Spleen (tissue), 11 donors: ENCODE data around the gene TTLL11. TPM values are rescaled to one million over a fixed set of nuclear protein-coding genes. Genes with fewer than 3 reads are reported as not detected.

Source experiments
- DNase-seq: peaks from one replicate; pipeline ENCODE4 v3.0.0-alpha.2; 2020
- H3K27ac ChIP-seq, 8 donors: fragments of 200-600 bp; sonication (generic) in 7 of 8; 1 replicate in 4 of 8; 2 replicates in 4 of 8; pipeline versions ENCODE4 v1.5.0 to v1.8.0; 2016 to 2021; ENCODE audit warnings: inconsistent platforms in 4 of 8, mild to moderate bottlenecking in 4 of 8, moderate library complexity in 1 of 8
- H3K27me3 ChIP-seq, 7 donors: fragments of 200-600 bp; sonication (generic) in 6 of 7; replicated peaks in 1 of 7; 1 replicate in 4 of 7; 2 replicates in 3 of 7; pipeline versions ENCODE4 v1.5.0 to v1.8.0; 2016 to 2021; ENCODE audit warnings: inconsistent platforms in 3 of 7, mild to moderate bottlenecking in 1 of 7
- H3K36me3 ChIP-seq, 6 donors: fragments of 200-600 bp; sonication (generic) in 5 of 6; 1 replicate in 4 of 6; 2 replicates in 2 of 6; pipeline versions ENCODE4 v1.5.0 to v1.8.0; 2016 to 2021; ENCODE audit warnings: inconsistent platforms in 2 of 6
- H3K4me1 ChIP-seq, 6 donors: fragments of 200-600 bp; sonication (generic) in 5 of 6; 1 replicate in 3 of 6; 2 replicates in 3 of 6; pipeline versions ENCODE4 v1.5.0 to v1.8.0; 2016 to 2021; ENCODE audit warnings: inconsistent platforms in 3 of 6
- H3K4me3 ChIP-seq, 8 donors: fragments of 200-600 bp; sonication (generic) in 7 of 8; 1 replicate in 4 of 8; 2 replicates in 4 of 8; pipeline versions ENCODE4 v1.5.0 to v1.8.0; 2016 to 2021; ENCODE audit warnings: inconsistent platforms in 4 of 8, mild to moderate bottlenecking in 4 of 8, moderate library complexity in 2 of 8
- H3K9me3 ChIP-seq, 8 donors: fragments of 200-600 bp; sonication (generic) in 7 of 8; 1 replicate in 4 of 8; 2 replicates in 4 of 8; pipeline versions ENCODE4 v1.5.0 to v1.8.0; 2016 to 2021; ENCODE audit warnings: inconsistent platforms in 4 of 8
- CTCF ChIP-seq, 11 experiments: fragments of 200-600 bp in 7 of 11; fragments of 450-650 bp in 4 of 11; sonication (generic) in 4 of 11; IDR thresholded peaks in 8 of 11; conservative IDR thresholded peaks in 3 of 11; 1 replicate in 7 of 11; 2 replicates in 4 of 11; pipeline versions ENCODE4 v1.4.0 to v1.8.0; 2016 to 2021; ENCODE audit warnings: antibody characterized with exemption in 11 of 11, inconsistent platforms in 4 of 11, mild to moderate bottlenecking in 1 of 11
- POLR2A ChIP-seq, 3 donors: fragments of 450-650 bp; IDR thresholded peaks; one replicate each; pipeline ENCODE4 v1.5.1; 2017; ENCODE audit warnings: antibody characterized with exemption in 3 of 3, mild to moderate bottlenecking in 1 of 3
- POLR2AphosphoS5 ChIP-seq, 3 donors: sonication (generic); formaldehyde crosslinking; IDR thresholded peaks; one replicate each; pipeline ENCODE4 v1.5.1; 2017; ENCODE audit warnings: antibody characterized with exemption in 3 of 3
- WGBS, 5 donors: extraction: QIAGEN DNeasy Blood & Tissue Kit in 3 of 5; methylation state at CpG; one replicate each; pipeline versions ENCODE4 v1.1.5 to v1.1.7; 2013 to 2018; 5-methylcytosine and 5-hydroxymethylcytosine counted together
- intact Hi-C: fragments of 100-400 bp; cut with DNase I; formaldehyde crosslinking; loops from one replicate; pipeline ENCODE4 v1.15.0; 2023; ENCODE audit warnings: low total_unique reads
- polyA plus RNA-seq, 3 donors: library from polyadenylated mRNA; stranded (reverse); fragments of 200-250 nt; gene quantifications; one replicate each; pipeline ENCODE4 v1.2.1, GENCODE V29; 2013
- total RNA-seq, 7 donors: library from RNA; depleted of rRNA in 3 of 7; stranded (reverse); fragments of >200 nt in 3 of 7; fragmentation: NEBNext Ultra II Directional in 4 of 7; extraction: Animal tissue kit (Norgen Biotek cat#: 25700) in 4 of 7; gene quantifications; one replicate each; pipeline versions ENCODE4 v1.1.0 to v1.2.1, GENCODE V29; 2016 to 2021
- donor health status: healthy with polysubstance abuse.
- donor health status: DM: no; HTN: no; CAD: no; lungs with moderate emphysema.
- donor health status: DM: no; HTN: no; CAD: no.
- donor health status: Bipolar disorder and iron deficiency.
- donor health status: healthy.
- donor health status: DM: no; HTN: no; CAD: no.
- donor health status: DM: yes; HTN: yes; CAD: no.

The TTLL11 gene
- total and polyA plus RNA-seq, 10 donors = 1.6 to 12.8 (median 7.3) TPM

GRCh38 chr9:122056484-122056883, 36.6 kb downstream of the TTLL11 start:
- Histone ChIP-seq H3K4me1 (peaks cover 0 to 6% (median 0%) of the 10 kb centered on the region in 6 donors), H3K27ac (no peak overlapping the region), H3K27me3 (no peaks in the 10 kb centered on the region), H3K36me3 (peaks cover 0 to 17% (median 0%) of the 10 kb centered on the region in 6 donors), H3K9me3 (no peaks in the 10 kb centered on the region), H3K4me3 (no peak overlapping the region)
- TF ChIP-seq POLR2A (IDR thresholded peaks at IDR 0.05) (no peak), POLR2AphosphoS5 (IDR thresholded peaks at IDR 0.05) (no peak), CTCF (IDR thresholded peaks at IDR 0.05 in 8 of 11, conservative IDR thresholded peaks at IDR 0.05 in 3 of 11) (no peak)
- no peak for DNase-seq
- intact Hi-C loops = no loop called here
- 90 to 95% (median 92%) methylated on average over 3 of the region's 3 CpGs for WGBS, 5 donors

- TF ChIP-seq POLR2AphosphoS5 (IDR thresholded peaks at IDR 0.05) (no peak), POLR2A (IDR thresholded peaks at IDR 0.05) (no peak), CTCF (IDR thresholded peaks at IDR 0.05 in 8 of 11, conservative IDR thresholded peaks at IDR 0.05 in 3 of 11) (no peak)
- no peak overlapping the region for H3K4me3 ChIP-seq
- no peak overlapping the region for H3K27ac ChIP-seq
- peaks cover 0 to 6% (median 0%) of the 10 kb centered on the region in 6 donors for H3K4me1 ChIP-seq
- intact Hi-C loops = no loop called here
- peaks cover 0 to 17% (median 0%) of the 10 kb centered on the region in 6 donors for H3K36me3 ChIP-seq
- H3K27me3 ChIP-seq = no peaks in the 10 kb centered on the region
- WGBS, 5 donors = 46 to 66% (median 59%) methylated on average over 6 of the region's 6 CpGs
- H3K9me3 ChIP-seq = no peaks in the 10 kb centered on the region
- no peak for DNase-seq
Measured at GRCh38 chr9:122055701-122056100, 37.4 kb downstream of the TTLL11 start.

DNA sequence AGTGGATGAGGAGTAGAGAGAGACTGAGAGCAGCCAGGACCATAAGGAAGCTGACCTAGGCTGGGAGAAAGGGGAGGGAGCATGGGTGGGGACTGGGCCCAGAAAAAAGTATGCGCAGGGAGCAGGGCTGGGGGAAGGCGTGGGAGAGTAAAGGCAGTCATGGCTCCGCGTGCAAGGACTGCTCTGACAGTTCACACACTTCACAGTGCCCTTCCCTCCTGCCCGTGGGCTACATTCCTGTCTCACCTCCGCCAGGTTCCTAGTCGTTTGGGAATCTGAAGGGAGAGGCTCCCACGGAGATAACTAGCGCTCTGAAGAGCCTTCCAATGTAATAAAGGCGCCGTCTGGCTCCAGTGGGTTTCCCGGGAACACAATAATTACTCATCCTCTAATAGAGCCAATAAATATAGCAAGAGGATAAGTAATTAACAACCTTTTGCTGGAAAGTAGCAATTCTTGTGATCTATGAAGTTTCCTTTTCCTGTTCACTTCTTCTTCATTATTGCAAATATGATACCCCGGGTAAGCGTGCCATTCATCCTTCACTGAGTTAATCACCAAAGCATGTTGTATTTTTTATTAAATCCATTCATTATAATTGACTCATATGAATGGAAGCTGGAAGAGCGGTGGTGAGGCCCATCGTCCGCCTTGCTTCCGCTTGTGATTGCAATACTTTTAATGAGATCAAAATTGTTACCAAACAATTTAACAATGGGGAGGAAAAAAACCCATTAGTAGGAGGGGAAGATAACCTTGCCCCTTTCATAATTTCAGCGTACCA, 39.3 kb downstream of the TTLL11 start:
- H3K36me3 ChIP-seq = peaks cover 0 to 17% (median 0%) of the 10 kb centered on the region in 6 donors
- H3K4me3 ChIP-seq = no peak overlapping the region
- H3K4me1 ChIP-seq = no peaks in the 10 kb centered on the region
- no peak for DNase-seq
- 89 to 92% (median 89%) methylated on average over 19 of the region's 19 CpGs for WGBS, 5 donors
- H3K9me3 ChIP-seq = no peaks in the 10 kb centered on the region
- H3K27me3 ChIP-seq = no peaks in the 10 kb centered on the region
- intact Hi-C loops = no loop called here
- no peak overlapping the region for H3K27ac ChIP-seq
- TF ChIP-seq POLR2AphosphoS5 (IDR thresholded peaks at IDR 0.05) = no peak

- no peaks in the 10 kb centered on the region for H3K9me3 ChIP-seq
- H3K4me1 ChIP-seq = no peaks in the 10 kb centered on the region
- TF ChIP-seq CTCF (IDR thresholded peaks at IDR 0.05 in 8 of 11, conservative IDR thresholded peaks at IDR 0.05 in 3 of 11) (no peak), POLR2AphosphoS5 (IDR thresholded peaks at IDR 0.05) (no peak)
- H3K27me3 ChIP-seq = no peaks in the 10 kb centered on the region
- no peak overlapping the region for H3K27ac ChIP-seq
- intact Hi-C loops = no loop called here
- 71 to 81% (median 78%) methylated on average over 10 of the region's 10 CpGs for WGBS, 5 donors
- H3K36me3 ChIP-seq = peaks cover 0 to 10% (median 0%) of the 10 kb centered on the region in 6 donors
- no peak for DNase-seq
- no peak overlapping the region for H3K4me3 ChIP-seq
Measured at GRCh38 chr9:122053064-122053463, 40.0 kb downstream of the TTLL11 start.
